Muscle layer of duodenum (tissue), 2 donors: Measurements from ENCODE around the gene GPR33.

Experiments
- H3K27ac ChIP-seq: one replicate; pipeline ENCODE4 v1.7.0; 2013; ENCODE audit warnings: mild to moderate bottlenecking, low read length
- H3K27me3 ChIP-seq: one replicate; pipeline ENCODE4 v1.7.0; 2013; ENCODE audit warnings: low read depth, mild to moderate bottlenecking, control low read depth, low read length
- H3K36me3 ChIP-seq, 2 donors: one replicate each; pipeline ENCODE4 v1.7.0; 2013; ENCODE audit warnings: low read length in 2 of 2, control low read depth in 1 of 2, mild to moderate bottlenecking in 1 of 2; ENCODE audit not compliant: insufficient read depth in 2 of 2, control insufficient read depth in 1 of 2
- H3K4me1 ChIP-seq, 2 donors: one replicate each; pipeline ENCODE4 v1.7.0; 2013; ENCODE audit warnings: low read length in 2 of 2, mild to moderate bottlenecking in 2 of 2, control low read depth in 1 of 2, moderate library complexity in 1 of 2; ENCODE audit not compliant: insufficient read depth in 2 of 2, control insufficient read depth in 1 of 2
- H3K4me3 ChIP-seq, 2 donors: one replicate each; pipeline ENCODE4 v1.7.0; 2013; ENCODE audit warnings: low read length in 2 of 2, low read depth in 1 of 2, mild to moderate bottlenecking in 1 of 2
- H3K9me3 ChIP-seq, 2 donors: one replicate each; pipeline ENCODE4 v1.7.0; 2013; ENCODE audit warnings: low read length in 2 of 2, control low read depth in 1 of 2, mild to moderate bottlenecking in 1 of 2; ENCODE audit not compliant: control insufficient read depth in 1 of 2
- donor health status: healthy.

Gene GPR33

GRCh38 chr14:31487886-31488285 lies at the start of gene GPR33:
GPR33 (minus strand) TSS chr14:31488039; CDS start chr14:31483965, 4,074 bp downstream.
- H3K9me3 ChIP-seq, result no peaks in the 10 kb centered on the region
- no peak within 1 kb of the TSS for H3K4me3 ChIP-seq
- H3K4me1 ChIP-seq, result no peaks in the 10 kb centered on the region
- H3K36me3 ChIP-seq, result no peaks in the 10 kb centered on the region
- no peaks in the 10 kb centered on the region for H3K27me3 ChIP-seq
- no peak within 1 kb of the TSS for H3K27ac ChIP-seq

GRCh38 chr14:31536201-31536960 lies 48.5 kb upstream of the GPR33 start:
- H3K9me3 ChIP-seq, result no peaks in the 10 kb centered on the region
- no peaks in the 10 kb centered on the region for H3K36me3 ChIP-seq
- no peak overlapping the region for H3K27ac ChIP-seq
- no peak overlapping the region for H3K4me3 ChIP-seq
- no peaks in the 10 kb centered on the region for H3K4me1 ChIP-seq
- no peaks in the 10 kb centered on the region for H3K27me3 ChIP-seq

DNA sequence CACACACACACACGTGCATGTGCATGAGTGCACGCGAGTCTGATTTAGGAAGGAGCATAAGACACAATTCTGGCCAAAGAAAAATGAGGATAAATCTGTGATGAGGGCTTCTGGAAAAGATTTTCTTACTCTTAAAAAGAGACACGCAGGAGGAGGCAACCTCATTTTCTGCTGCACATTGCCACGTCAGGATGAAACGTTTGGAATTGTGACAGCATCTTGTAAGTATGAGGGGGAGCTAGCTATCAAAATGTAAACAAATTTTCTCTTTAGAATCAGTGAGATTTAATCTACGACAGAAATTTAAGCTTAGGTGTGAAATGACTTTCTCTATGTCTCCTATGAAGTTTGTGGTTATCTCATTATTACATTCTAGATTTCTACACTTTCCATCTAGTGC lies 42.3 kb upstream of the GPR33 start:
- Histone ChIP-seq H3K27me3 (no peaks in the 10 kb centered on the region), H3K4me3 (no peak overlapping the region), H3K27ac (no peak overlapping the region)

DNA sequence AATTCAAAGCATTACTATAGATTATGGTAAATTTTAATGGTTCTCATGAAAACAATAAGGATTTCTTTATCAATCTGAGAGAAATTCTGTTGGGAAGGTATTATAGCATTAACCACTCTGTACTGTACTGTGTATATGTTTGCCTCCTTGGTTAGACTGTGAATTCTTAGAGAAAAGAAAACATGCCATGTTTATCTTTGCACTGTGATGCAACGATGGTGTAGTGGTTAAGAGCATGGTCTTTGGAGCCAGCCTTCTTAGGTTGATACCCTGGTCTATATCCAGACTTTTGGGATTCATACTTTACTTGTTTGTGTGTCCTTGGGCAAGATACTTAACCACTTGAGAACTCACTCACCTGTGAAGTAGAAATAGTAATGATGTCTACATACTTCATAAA lies 41.2 kb upstream of the GPR33 start:
- Histone ChIP-seq H3K27ac (no peak overlapping the region), H3K27me3 (no peaks in the 10 kb centered on the region), H3K4me1 (no peaks in the 10 kb centered on the region), H3K9me3 (no peaks in the 10 kb centered on the region), H3K4me3 (no peak overlapping the region), H3K36me3 (no peaks in the 10 kb centered on the region)

More for the DNA sequence above, 42.3 kb upstream of the GPR33 start:
- H3K4me1 ChIP-seq, result no peaks in the 10 kb centered on the region
- H3K36me3 ChIP-seq, result no peaks in the 10 kb centered on the region
- no peaks in the 10 kb centered on the region for H3K9me3 ChIP-seq

- H3K4me1 ChIP-seq, result no peaks in the 10 kb centered on the region
- no peak overlapping the region for H3K27ac ChIP-seq
- no peak overlapping the region for H3K4me3 ChIP-seq
- no peaks in the 10 kb centered on the region for H3K27me3 ChIP-seq
- no peaks in the 10 kb centered on the region for H3K9me3 ChIP-seq
- H3K36me3 ChIP-seq, result no peaks in the 10 kb centered on the region
Observed at GRCh38 chr14:31527546-31527945, 39.7 kb upstream of the GPR33 start.

DNA sequence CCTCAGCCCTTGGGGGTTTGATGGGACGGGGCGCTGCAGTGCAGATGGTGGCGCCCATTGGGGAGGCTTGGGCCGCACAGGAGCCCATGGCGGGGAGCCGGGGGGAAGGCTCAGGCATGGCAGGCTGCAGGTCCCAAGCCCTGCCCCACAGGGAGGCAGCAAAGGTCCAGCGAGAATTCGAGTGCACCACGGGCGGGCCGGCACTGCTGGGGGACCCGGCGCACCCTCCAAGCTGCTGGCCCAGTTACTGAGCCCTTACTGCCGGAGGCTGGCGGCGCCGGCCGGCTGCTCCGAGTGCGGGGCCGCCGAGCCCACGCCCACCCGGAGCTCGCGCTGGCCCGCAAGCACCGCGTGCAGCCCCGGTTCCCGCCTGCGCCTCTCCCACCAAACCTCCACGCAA lies 39.2 kb upstream of the GPR33 start:
- Histone ChIP-seq H3K4me1 (no peaks in the 10 kb centered on the region), H3K36me3 (no peaks in the 10 kb centered on the region), H3K27ac (no peak overlapping the region), H3K27me3 (no peaks in the 10 kb centered on the region), H3K4me3 (no peak overlapping the region), H3K9me3 (no peaks in the 10 kb centered on the region)

- H3K4me3 ChIP-seq, result no peak overlapping the region
- H3K9me3 ChIP-seq, result no peaks in the 10 kb centered on the region
- H3K4me1 ChIP-seq, result peaks cover 0 to 2% of the 10 kb centered on the region in 2 donors
- no peaks in the 10 kb centered on the region for H3K36me3 ChIP-seq
- no peak overlapping the region for H3K27ac ChIP-seq
- no peaks in the 10 kb centered on the region for H3K27me3 ChIP-seq
Observed at GRCh38 chr14:31510855-31511254, 23.0 kb upstream of the GPR33 start.

- H3K27me3 ChIP-seq, result no peaks in the 10 kb centered on the region
- H3K36me3 ChIP-seq, result no peaks in the 10 kb centered on the region
- H3K9me3 ChIP-seq, result no peaks in the 10 kb centered on the region
- peaks cover 0 to 8% of the 10 kb centered on the region in 2 donors for H3K4me1 ChIP-seq
- H3K4me3 ChIP-seq, result no peak overlapping the region
- H3K27ac ChIP-seq, result no peak overlapping the region
Observed at GRCh38 chr14:31510222-31510621, 22.4 kb upstream of the GPR33 start.

- no peaks in the 10 kb centered on the region for H3K9me3 ChIP-seq
- H3K4me1 ChIP-seq, result peaks cover 0 to 12% of the 10 kb centered on the region in 2 donors
- H3K4me3 ChIP-seq, result no peak overlapping the region
- no peak overlapping the region for H3K27ac ChIP-seq
- H3K36me3 ChIP-seq, result no peaks in the 10 kb centered on the region
- H3K27me3 ChIP-seq, result no peaks in the 10 kb centered on the region
Observed at GRCh38 chr14:31508135-31508534, 20.3 kb upstream of the GPR33 start.

DNA sequence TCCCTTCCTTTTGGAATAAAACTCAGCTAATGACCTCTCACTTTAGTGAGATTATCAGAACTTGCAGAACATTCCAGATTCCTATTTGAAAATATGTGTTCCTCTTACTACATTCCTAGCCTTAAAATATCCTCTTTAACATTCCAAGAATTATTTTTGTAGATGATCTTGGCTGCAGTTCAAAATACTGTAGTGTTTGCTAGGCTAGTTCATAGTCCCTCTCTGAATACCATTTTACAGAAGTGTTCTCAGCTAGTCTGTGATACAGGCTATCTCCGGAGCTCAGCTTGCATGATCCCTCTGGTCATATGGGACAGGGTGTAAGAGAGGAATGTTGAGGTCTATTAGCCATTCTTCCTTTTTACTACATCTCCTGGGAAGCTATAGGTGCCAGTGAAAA lies 17.6 kb upstream of the GPR33 start:
- Histone ChIP-seq H3K4me3 (no peak overlapping the region), H3K27me3 (no peaks in the 10 kb centered on the region), H3K36me3 (no peaks in the 10 kb centered on the region), H3K4me1 (peaks cover 0 to 12% of the 10 kb centered on the region in 2 donors), H3K27ac (no peak overlapping the region), H3K9me3 (no peaks in the 10 kb centered on the region)

GRCh38 chr14:31501870-31502269 lies 14.0 kb upstream of the GPR33 start:
- peaks cover 0 to 12% of the 10 kb centered on the region in 2 donors for H3K4me1 ChIP-seq
- H3K27ac ChIP-seq, result no peak overlapping the region
- no peak overlapping the region for H3K4me3 ChIP-seq
- H3K27me3 ChIP-seq, result no peaks in the 10 kb centered on the region
- H3K36me3 ChIP-seq, result no peaks in the 10 kb centered on the region
- peaks cover 0 to 2% of the 10 kb centered on the region in 2 donors for H3K9me3 ChIP-seq
